ENCODE measurements around the gene TMA7. TPM values are rescaled to one million over a fixed set of nuclear protein-coding genes. Genes with fewer than 3 reads are reported as not detected.
A peak's percentile ranks its signal among the peaks of the same experiment; 100 is the strongest.

Gene TMA7
- total and polyA plus RNA-seq, 9 of the 15 experiments (the other 6 are each of a cell fraction or from before 2014, with no cell fraction given), result 209 to 1,003 (median 486) TPM

- no peak for FAIRE-seq
- Histone ChIP-seq H3K79me2 (ENCODE audit: control insufficient read depth, insufficient read depth, low read length) (no peaks in the 10 kb centered on the region), H3K4me1 (replicated peaks in 1 of 2; ENCODE audit: control insufficient read depth in 2 of 2, insufficient read depth in 2 of 2, low read length in 2 of 2) (0 out of 5 replicates have a peak, but pooled peaks cover 0 to 6% of the 10 kb centered on the region in 2 experiments), H3K27ac (ENCODE audit: extremely low read depth, low read depth, low read length) (no peak overlapping the region), H3K9me1 (ENCODE audit: control insufficient read depth, insufficient read depth, low read length) (no peaks in the 10 kb centered on the region), H3K4me2 (ENCODE audit: insufficient read depth, low read length) (no peak overlapping the region), H3K9ac (ENCODE audit: insufficient read depth in 1 of 2, low read depth in 2 of 2, low read length in 2 of 2) (peak overlapping the region in 1 of 2 experiments; percentile 26; a peak in 1 of 4 replicates), H3K9me3 (replicated peaks; ENCODE audit: control insufficient read depth, insufficient read depth, low read depth, low read length) (no peaks in the 10 kb centered on the region), H3K36me3 (ENCODE audit: control insufficient read depth, insufficient read depth, low read length) (no peaks in the 10 kb centered on the region), H2AFZ (ENCODE audit: low read depth, low read length) (no peak overlapping the region), H4K20me1 (replicated peaks; ENCODE audit: control insufficient read depth, insufficient read depth, low read length) (0 out of 2 replicates have a peak, but pooled peaks cover 6% of the 10 kb centered on the region), H3K27me3 (ENCODE audit: control insufficient read depth in 2 of 2, insufficient read depth in 2 of 2, low read length in 2 of 2) (no peaks in the 10 kb centered on the region), H3K4me3 (no peak overlapping the region)
- no TSS peak for BruUV-seq (replicated peaks)
- intact Hi-C loops (cut with micrococcal nuclease) (loop anchor here (10.0 kb wide), 2 partner anchors 96 to 214 kb away; partner anchors contain the start of gene SHISA5), in situ Hi-C loops (cut with MboI) (no loop called here)
- CTCF ChIA-PET (ENCODE audit: low intra/inter-chr PET ratio), result no interaction called here
- ATAC-seq, result peak; percentile 63; the same call in 2 of the 3 replicates
- POLR2A ChIA-PET, result interaction anchor here (0.9 to 1.5 kb wide), 3 partner anchors 14 to 221 kb away, joined by 3 read pairs; partner anchors contain the start of gene CDC25A
- DNase-seq (ENCODE audit: extremely low read depth in 1 of 4, low spot score in 3 of 4), result peak in 1 of 4 experiments; percentile 15
- 39% methylated on average over 2 of the region's 4 CpGs for WGBS (ENCODE audit: insufficient coverage, low coverage, missing lambda C conversion rate)
- TF ChIP-seq CTCF (IDR thresholded peaks at IDR 0.05 in 2 of 3, conservative IDR thresholded peaks at IDR 0.05 in 1 of 3; ENCODE audit: insufficient read depth in 2 of 3, low read depth in 1 of 3, low read length in 3 of 3) (peak; percentile 21 to 27 (median 24); a peak in 3 of 6 replicates), KDM4B (IDR thresholded peaks at IDR 0.05; ENCODE audit: borderline replicate concordance in 2 of 2, low read depth in 1 of 2) (no peak), IRF2 (CRISPR knock-in tag; IDR thresholded peaks at IDR 0.05) (no peak)
These were observed 31.2 kb upstream of the TMA7 start for GRCh38 chr3:48408823-48409281.

All from K562 (cell line).